NB4 (cell line): ENCODE measurements around the gene FARP1.

Source experiments
- DNase-seq: peaks from one replicate; pipeline ENCODE4 v3.0.0; 2010; ENCODE audit warnings: low read depth
- H3K4me3 ChIP-seq: one replicate; pipeline ENCODE4 v1.5.1; 2011; ENCODE audit warnings: mild to moderate bottlenecking, low read depth, low read length, moderate library complexity
- MYC ChIP-seq: IDR thresholded peaks from 2 replicates; pipeline ENCODE4 v1.6.1; 2011; ENCODE audit warnings: low read depth, low read length
- POLR2A ChIP-seq: IDR thresholded peaks from 2 replicates; pipeline ENCODE4 v1.6.1; 2011; ENCODE audit warnings: mild to moderate bottlenecking; ENCODE audit not compliant: insufficient read length; ENCODE audit errors: extremely low read depth
- TF ChIP-seq, protein P1 (sequence below): IDR thresholded peaks from one replicate; pipeline ENCODE4 v1.5.1; 2012; ENCODE audit warnings: low read depth, low read length
- TF ChIP-seq, protein P2 (sequence below): IDR thresholded peaks from 2 replicates; pipeline ENCODE4 v1.6.1; 2011; ENCODE audit warnings: low read depth, low read length

The FARP1 gene

DNA sequence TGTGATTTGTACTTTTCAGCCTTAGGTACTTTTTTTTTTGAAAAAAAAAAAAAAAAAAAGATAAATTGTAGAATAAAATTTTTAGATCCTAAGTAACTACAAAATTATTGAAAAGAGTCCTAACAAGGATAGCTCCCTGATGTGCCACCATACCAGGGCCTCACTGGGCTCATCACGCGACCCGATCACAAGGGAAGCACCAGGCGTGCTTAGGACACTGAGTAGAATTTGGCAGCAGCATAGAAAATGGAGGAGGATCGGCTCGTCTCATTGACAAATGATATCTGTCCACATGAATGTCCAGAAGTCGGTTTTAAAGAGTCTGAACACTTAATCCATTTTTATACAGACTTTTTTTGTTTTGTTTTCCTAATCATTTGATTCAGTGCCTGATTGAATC is 255.0 kb downstream of the FARP1 start:
- no peak for DNase-seq
- TF ChIP-seq, protein P1, sequence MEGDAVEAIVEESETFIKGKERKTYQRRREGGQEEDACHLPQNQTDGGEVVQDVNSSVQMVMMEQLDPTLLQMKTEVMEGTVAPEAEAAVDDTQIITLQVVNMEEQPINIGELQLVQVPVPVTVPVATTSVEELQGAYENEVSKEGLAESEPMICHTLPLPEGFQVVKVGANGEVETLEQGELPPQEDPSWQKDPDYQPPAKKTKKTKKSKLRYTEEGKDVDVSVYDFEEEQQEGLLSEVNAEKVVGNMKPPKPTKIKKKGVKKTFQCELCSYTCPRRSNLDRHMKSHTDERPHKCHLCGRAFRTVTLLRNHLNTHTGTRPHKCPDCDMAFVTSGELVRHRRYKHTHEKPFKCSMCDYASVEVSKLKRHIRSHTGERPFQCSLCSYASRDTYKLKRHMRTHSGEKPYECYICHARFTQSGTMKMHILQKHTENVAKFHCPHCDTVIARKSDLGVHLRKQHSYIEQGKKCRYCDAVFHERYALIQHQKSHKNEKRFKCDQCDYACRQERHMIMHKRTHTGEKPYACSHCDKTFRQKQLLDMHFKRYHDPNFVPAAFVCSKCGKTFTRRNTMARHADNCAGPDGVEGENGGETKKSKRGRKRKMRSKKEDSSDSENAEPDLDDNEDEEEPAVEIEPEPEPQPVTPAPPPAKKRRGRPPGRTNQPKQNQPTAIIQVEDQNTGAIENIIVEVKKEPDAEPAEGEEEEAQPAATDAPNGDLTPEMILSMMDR, result no peak
- TF ChIP-seq, protein P2, sequence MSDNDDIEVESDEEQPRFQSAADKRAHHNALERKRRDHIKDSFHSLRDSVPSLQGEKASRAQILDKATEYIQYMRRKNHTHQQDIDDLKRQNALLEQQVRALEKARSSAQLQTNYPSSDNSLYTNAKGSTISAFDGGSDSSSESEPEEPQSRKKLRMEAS, result no peak
- TF ChIP-seq POLR2A (no peak), MYC (no peak)
- H3K4me3 ChIP-seq, result no peak overlapping the region

DNA sequence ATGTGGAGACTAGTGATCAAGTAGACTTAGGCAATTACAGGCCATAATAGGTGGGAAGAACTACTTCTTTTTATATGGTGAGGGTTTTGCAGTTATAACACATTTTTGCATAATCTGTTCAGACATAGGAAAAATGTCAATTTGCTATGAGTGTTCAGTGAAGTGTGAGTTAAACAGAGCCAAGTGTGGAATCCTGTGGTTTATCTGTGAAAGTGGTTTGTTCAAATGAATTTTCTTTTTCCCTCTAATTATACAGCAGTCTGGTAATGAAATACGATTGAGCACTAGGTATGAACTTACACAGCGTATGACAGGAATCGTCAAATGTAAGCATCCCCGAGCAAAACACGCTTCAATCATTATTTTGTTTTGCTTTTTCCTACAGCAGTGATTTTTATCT is 255.7 kb downstream of the FARP1 start:
- no peak for DNase-seq
- H3K4me3 ChIP-seq, result no peak overlapping the region
- TF ChIP-seq POLR2A (no peak), MYC (no peak)
- TF ChIP-seq, protein P2, result no peak
- TF ChIP-seq, protein P1, result no peak

DNA sequence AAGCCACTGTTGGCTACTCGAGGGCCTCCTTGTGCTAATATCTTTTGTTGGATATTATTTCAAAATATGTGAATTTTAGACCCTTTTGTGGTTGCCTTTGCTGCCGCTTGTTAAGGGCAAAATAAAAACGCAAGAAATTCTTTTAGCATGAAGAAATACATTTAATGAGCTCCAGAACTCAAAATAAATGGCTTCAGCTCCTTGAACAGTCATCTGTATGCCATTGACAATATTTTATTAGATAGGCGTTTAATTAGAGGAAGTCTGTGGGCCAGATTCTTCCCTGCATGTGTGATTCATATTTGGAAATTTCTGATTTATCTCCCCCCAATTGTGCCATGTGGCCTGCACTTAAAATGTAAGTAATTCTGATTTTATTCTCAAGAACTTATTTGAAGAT is 256.9 kb downstream of the FARP1 start:
- no peak overlapping the region for H3K4me3 ChIP-seq
- TF ChIP-seq, protein P1, result no peak
- TF ChIP-seq MYC (no peak), POLR2A (no peak)
- TF ChIP-seq, protein P2, result no peak
- DNase-seq, result no peak

DNA sequence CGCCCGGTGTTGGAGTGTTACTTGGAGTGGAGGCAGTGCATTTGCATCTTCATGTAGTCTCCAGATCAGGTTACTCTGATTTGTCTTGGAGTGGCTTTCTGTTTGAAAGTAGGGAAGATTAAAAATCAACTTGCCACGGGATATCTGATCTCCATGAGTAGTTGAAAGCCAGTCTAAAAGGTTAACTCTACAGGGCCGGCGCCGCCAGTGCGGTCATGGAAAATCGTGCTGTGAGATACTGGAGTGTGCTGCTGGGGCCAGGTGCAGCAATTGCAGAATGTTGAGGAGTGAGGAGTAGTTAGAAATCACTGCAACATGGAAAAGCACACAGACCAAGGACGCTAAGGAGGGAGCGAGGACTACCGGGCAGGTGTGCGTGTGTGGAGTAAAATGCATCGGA is 259.0 kb downstream of the FARP1 start:
- TF ChIP-seq MYC (no peak), POLR2A (no peak)
- TF ChIP-seq, protein P1, result no peak
- TF ChIP-seq, protein P2, result no peak
- no peak overlapping the region for H3K4me3 ChIP-seq
- no peak for DNase-seq

DNA sequence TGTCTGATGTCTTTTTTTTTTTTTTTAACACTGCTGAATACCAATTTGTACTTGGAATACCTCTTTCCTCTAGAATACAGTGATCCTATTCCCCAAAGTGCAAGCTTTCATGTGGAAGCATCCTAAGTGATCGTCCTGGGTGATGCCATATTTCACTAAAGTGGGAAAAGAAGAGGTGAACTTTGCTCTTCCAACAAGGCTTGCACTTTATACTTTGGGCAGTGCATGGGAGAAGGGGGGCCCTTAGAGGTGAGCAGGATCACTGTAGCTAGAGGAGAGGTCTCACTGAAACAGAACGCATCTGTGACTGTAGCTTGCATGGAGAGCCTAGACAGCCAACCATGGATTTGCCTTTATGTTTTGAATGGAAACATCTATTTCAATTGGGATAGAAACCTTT is 260.2 kb downstream of the FARP1 start:
- DNase-seq, result no peak
- no peak for TF ChIP-seq MYC
- TF ChIP-seq, protein P2, result no peak
- TF ChIP-seq, protein P1, result no peak
- no peak for TF ChIP-seq POLR2A
- H3K4me3 ChIP-seq, result no peak overlapping the region

DNA sequence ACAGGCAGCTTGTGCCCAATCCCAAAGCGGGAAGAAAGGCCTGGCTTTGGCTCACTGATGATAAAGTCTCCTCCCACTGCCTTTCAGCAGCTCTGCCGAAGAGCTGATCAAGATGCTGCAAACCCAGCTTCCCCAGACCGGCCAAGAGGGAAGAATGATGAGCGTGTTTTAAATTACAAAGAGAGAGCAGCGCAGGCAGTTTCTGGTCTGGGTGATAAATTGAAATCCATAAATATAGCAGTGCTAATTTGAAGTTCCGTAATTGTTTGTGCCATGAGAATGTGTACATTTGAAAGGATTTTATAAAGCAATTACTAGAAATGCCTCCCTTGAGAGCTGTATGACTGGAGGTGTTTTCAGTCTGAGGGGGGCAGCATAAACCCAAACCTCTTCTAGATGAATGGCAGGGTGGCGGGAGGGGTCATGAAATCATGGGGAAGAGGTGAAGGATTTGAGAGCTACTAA is 262.2 kb downstream of the FARP1 start:
- TF ChIP-seq, protein P2, result no peak
- no peak for TF ChIP-seq MYC
- TF ChIP-seq POLR2A, result no peak
- TF ChIP-seq, protein P1, result no peak
- no peak for DNase-seq
- H3K4me3 ChIP-seq, result no peak overlapping the region
